TTC549 (cell line): Measurements from ENCODE around the gene LALBA.
"Not testable (repeated sequence)": the region's sequence is repeated elsewhere in the genome, so short reads cannot be mapped to it uniquely, and the experiment has no call there.

ENCODE experiments used
- FAIRE-seq: peaks from 2 replicates; lab custom pipeline; 2012; peaks lifted over from hg19 to GRCh38; lab: Jason Lieb, UNC

The LALBA gene

GRCh38 chr12:48527891-48528670, 41.8 kb downstream of the LALBA start:
- FAIRE-seq, result no peak

- no peak for FAIRE-seq
Observed at GRCh38 chr12:48525332-48525731, 44.5 kb downstream of the LALBA start, which contains the start of gene OR8S1. OR8S1 (plus strand) TSS chr12:48525632; CDS start chr12:48525632, 0 bp downstream.

GRCh38 chr12:48520381-48520780, 49.5 kb downstream of the LALBA start:
- not testable (repeated sequence) for FAIRE-seq
